ENCODE data around the gene REEP6. TPM values are rescaled to one million over a fixed set of nuclear protein-coding genes. Genes with fewer than 3 reads are reported as not detected.
A peak's percentile ranks its signal among the peaks of the same experiment; 100 is the strongest.

The REEP6 gene
- total RNA-seq, 1 experiment from 2014 or later: 10.5 TPM

DNA sequence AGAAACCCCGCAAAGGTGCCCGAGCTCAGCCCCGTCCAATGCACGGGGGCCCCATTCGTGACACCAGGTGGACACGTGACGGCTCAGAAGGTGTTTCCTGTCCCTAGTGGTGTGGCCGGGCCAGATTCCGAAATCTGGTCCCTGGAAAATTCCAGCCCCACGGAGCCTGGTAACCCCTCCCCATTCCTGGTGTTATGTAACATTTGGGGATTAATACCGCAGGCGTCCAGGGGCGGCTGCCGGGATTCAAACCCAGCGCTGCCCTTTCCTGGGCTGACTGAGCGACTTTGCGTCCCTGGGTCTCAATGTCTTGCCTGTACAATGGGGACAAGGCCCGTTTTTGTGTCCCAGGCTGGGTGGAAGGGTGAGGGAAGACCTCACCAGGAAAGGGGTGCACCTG lies 31.9 kb downstream of the REEP6 start:
- Mint-ChIP-seq H3K9me3 (peaks cover 0 to 6% of the 10 kb centered on the region in 2 experiments; a peak in 3 of 5 replicates), H3K4me3 (peak overlapping the region in 1 of 2 experiments; percentile 32; a peak in 1 of 5 replicates), H3K27ac (no peak overlapping the region; a peak in 1 of 7 replicates), H3K27me3 (ENCODE audit: low read depth) (peaks cover 87% of the 10 kb centered on the region), H3K36me3 (ENCODE audit: insufficient read depth in 1 of 3, low read depth in 3 of 3) (no peaks in the 10 kb centered on the region), H3K4me1 (peaks cover 6 to 7% of the 10 kb centered on the region in 2 experiments; a peak in 3 of 4 replicates)
- no peaks in the 10 kb centered on the region for H3K4me1 ChIP-seq (ENCODE audit: insufficient read depth, low read length)
- no peak overlapping the region for H4K5ac ChIP-seq (ENCODE audit: insufficient read length, low read depth, low read length)
- no peak overlapping the region for H3K4ac ChIP-seq (ENCODE audit: low read depth, low read length)
- no peak overlapping the region for H3T11ph ChIP-seq (ENCODE audit: low read length)
- no CpG with 5 or more reads among the region's 18 CpGs for WGBS (ENCODE audit: extremely low coverage, insufficient read length, low lambda C conversion rate)
- H2BK12ac ChIP-seq (ENCODE audit: insufficient read length, low read depth, low read length): no peak overlapping the region
- H3K79me1 ChIP-seq (ENCODE audit: insufficient read depth, low read depth, low read length, poor library complexity, severe bottlenecking): no peaks in the 10 kb centered on the region
- H2BK15ac ChIP-seq (ENCODE audit: low read depth, low read length): no peak overlapping the region
- H2BK20ac ChIP-seq (ENCODE audit: low read depth, low read length, poor library complexity, severe bottlenecking): no peak overlapping the region
- H3K18ac ChIP-seq (ENCODE audit: insufficient read length, low read depth, low read length): no peak overlapping the region
- H2BK5ac ChIP-seq (ENCODE audit: insufficient read length, low read length): no peak overlapping the region
- TF ChIP-seq, protein P1, sequence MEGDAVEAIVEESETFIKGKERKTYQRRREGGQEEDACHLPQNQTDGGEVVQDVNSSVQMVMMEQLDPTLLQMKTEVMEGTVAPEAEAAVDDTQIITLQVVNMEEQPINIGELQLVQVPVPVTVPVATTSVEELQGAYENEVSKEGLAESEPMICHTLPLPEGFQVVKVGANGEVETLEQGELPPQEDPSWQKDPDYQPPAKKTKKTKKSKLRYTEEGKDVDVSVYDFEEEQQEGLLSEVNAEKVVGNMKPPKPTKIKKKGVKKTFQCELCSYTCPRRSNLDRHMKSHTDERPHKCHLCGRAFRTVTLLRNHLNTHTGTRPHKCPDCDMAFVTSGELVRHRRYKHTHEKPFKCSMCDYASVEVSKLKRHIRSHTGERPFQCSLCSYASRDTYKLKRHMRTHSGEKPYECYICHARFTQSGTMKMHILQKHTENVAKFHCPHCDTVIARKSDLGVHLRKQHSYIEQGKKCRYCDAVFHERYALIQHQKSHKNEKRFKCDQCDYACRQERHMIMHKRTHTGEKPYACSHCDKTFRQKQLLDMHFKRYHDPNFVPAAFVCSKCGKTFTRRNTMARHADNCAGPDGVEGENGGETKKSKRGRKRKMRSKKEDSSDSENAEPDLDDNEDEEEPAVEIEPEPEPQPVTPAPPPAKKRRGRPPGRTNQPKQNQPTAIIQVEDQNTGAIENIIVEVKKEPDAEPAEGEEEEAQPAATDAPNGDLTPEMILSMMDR (conservative IDR thresholded peaks at IDR 0.05): no peak
- peaks cover 3% of the 10 kb centered on the region for H4K20me1 ChIP-seq (ENCODE audit: control insufficient read depth, insufficient read depth, insufficient read length)
- no peak overlapping the region for H3K14ac ChIP-seq (ENCODE audit: insufficient read depth, low read length)
- H3K27me3 ChIP-seq (ENCODE audit: insufficient read depth, low read length): peaks cover 16% of the 10 kb centered on the region; the same call in 1 of the 2 replicates
- H2BK120ac ChIP-seq (ENCODE audit: low read depth, low read length, poor library complexity, severe bottlenecking): no peak overlapping the region
- no peaks in the 10 kb centered on the region for H3K79me2 ChIP-seq (ENCODE audit: insufficient read depth, low read length)
- H4K8ac ChIP-seq (replicated peaks; ENCODE audit: insufficient read length, low read depth, low read length): no peak overlapping the region
- no peak overlapping the region for H3K27ac ChIP-seq (ENCODE audit: insufficient read length, low read depth, low read length)
- H2AFZ ChIP-seq (ENCODE audit: low read length): no peak overlapping the region
- H3K9me3 ChIP-seq (ENCODE audit: control insufficient read depth, low read depth, low read length): no peaks in the 10 kb centered on the region
- no peak overlapping the region for H3K9ac ChIP-seq (ENCODE audit: extremely low read depth, insufficient read length, low read length)
- no peak overlapping the region for H3K23ac ChIP-seq (ENCODE audit: insufficient read length, low read depth, low read length)
- no peak for DNase-seq
- no peak overlapping the region for H3K56ac ChIP-seq (ENCODE audit: insufficient read length, low read depth, low read length)
- no peak overlapping the region for H3K4me2 ChIP-seq (ENCODE audit: insufficient read depth, insufficient read length, low read length)
- no peak overlapping the region for H2AK5ac ChIP-seq (ENCODE audit: insufficient read length, low read length)
- peaks cover 2% of the 10 kb centered on the region for H3K23me2 ChIP-seq (ENCODE audit: insufficient read length, low read depth, low read length, poor library complexity, severe bottlenecking)
- no peak overlapping the region for H4K91ac ChIP-seq (ENCODE audit: insufficient read length, low read depth, low read length)
